ENCODE results near the gene TRAPPC5.

Gene TRAPPC5

GRCh38 chr19:7676376-7676775 is 4.3 kb upstream of the TRAPPC5 start:
- DNase-seq (ENCODE audit: low read depth, low spot score): no peak

- DNase-seq (ENCODE audit: low read depth, low spot score): no peak
Observed at GRCh38 chr19:7676854-7677253, 3.8 kb upstream of the TRAPPC5 start, which contains the start of gene MCEMP1. Gene MCEMP1 (plus strand): TSS chr19:7677090. CDS start chr19:7677121, 31 bp downstream.

GRCh38 chr19:7677669-7678311 is 2.8 kb upstream of the TRAPPC5 start:
- DNase-seq (ENCODE audit: low read depth, low spot score): no peak

- DNase-seq (ENCODE audit: low read depth, low spot score): peak; percentile 34
Observed at GRCh38 chr19:7678971-7679751, 1.5 kb upstream of the TRAPPC5 start.

GRCh38 chr19:7679771-7680605 is 645 bp upstream of the TRAPPC5 start:
- no peak for DNase-seq (ENCODE audit: low read depth, low spot score)

GRCh38 chr19:7681340-7682174 is 924 bp downstream of the TRAPPC5 start:
- peak; percentile 82 for DNase-seq (ENCODE audit: low read depth, low spot score)

- DNase-seq (ENCODE audit: low read depth, low spot score): no peak
Observed at GRCh38 chr19:7682175-7682855, 1.7 kb downstream of the TRAPPC5 start.

- DNase-seq (ENCODE audit: low read depth, low spot score): no peak
Observed at GRCh38 chr19:7685546-7686445, 5.2 kb downstream of the TRAPPC5 start.

- DNase-seq (ENCODE audit: low read depth, low spot score): no peak
Observed at GRCh38 chr19:7687177-7687576, 6.5 kb downstream of the TRAPPC5 start.

GRCh38 chr19:7689165-7689564 is 8.5 kb downstream of the TRAPPC5 start:
- DNase-seq (ENCODE audit: low read depth, low spot score): no peak

- DNase-seq (ENCODE audit: low read depth, low spot score): no peak
Observed at GRCh38 chr19:7690779-7691258, 10.2 kb downstream of the TRAPPC5 start.

- no peak for DNase-seq (ENCODE audit: low read depth, low spot score)
Observed at GRCh38 chr19:7691497-7691896, 10.9 kb downstream of the TRAPPC5 start.

- no peak for DNase-seq (ENCODE audit: low read depth, low spot score)
Observed at GRCh38 chr19:7692417-7693088, 11.9 kb downstream of the TRAPPC5 start.

GRCh38 chr19:7694499-7694898 is 13.9 kb downstream of the TRAPPC5 start:
- no peak for DNase-seq (ENCODE audit: low read depth, low spot score)

- no peak for DNase-seq (ENCODE audit: low read depth, low spot score)
Observed at GRCh38 chr19:7697721-7698287, 17.2 kb downstream of the TRAPPC5 start.

GRCh38 chr19:7698583-7698982 is 17.9 kb downstream of the TRAPPC5 start:
- no peak for DNase-seq (ENCODE audit: low read depth, low spot score)

- DNase-seq (ENCODE audit: low read depth, low spot score): no peak
Observed at GRCh38 chr19:7699003-7699402, 18.4 kb downstream of the TRAPPC5 start.

All from activated naive CD8-positive, alpha-beta T cell treated with anti-CD3 and anti-CD28 coated beads, Interleukin-2, amount 50 U/mL, for 16 hours (primary cell).